Ureter (tissue), 1 donor: ENCODE results near the gene PLCD1. TPM values are rescaled to one million over a fixed set of nuclear protein-coding genes. Genes with fewer than 3 reads are reported as not detected.

ENCODE experiments used
- DNase-seq: peaks from one replicate; pipeline ENCODE4 v3.0.0-alpha.2; 2020; ENCODE audit warnings: low spot score
- total RNA-seq: library from RNA; stranded (reverse); gene quantifications from one replicate; pipeline ENCODE4 v1.2.4, GENCODE V29; 2023
- donor health status: DM: yes; HTN: yes; CAD: no.

PLCD1 gene
- total RNA-seq, 1 donor from 2014 or later = 93.5 TPM

GRCh38 chr3:37964146-37964545 is 65.3 kb downstream of the PLCD1 start:
- DNase-seq = no peak

DNA sequence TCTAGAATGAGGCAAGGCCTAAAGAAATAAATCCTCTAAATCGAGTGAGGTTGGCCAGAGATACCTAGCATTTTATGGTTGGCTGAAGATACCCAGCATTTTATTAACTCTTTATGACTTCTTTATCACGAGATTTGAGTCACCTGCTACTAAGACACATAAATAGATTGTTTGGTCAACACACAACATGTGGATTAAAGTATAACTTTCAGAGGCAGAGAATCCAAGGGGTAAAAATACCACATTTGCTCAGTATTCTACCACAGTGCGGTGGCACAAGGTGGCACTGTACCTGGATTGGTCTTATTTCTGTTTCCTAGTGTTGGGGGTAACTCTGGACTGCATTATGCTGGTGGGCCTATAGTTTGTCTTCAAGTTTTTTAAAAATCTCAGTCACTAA is 65.8 kb downstream of the PLCD1 start:
- DNase-seq = no peak

DNA sequence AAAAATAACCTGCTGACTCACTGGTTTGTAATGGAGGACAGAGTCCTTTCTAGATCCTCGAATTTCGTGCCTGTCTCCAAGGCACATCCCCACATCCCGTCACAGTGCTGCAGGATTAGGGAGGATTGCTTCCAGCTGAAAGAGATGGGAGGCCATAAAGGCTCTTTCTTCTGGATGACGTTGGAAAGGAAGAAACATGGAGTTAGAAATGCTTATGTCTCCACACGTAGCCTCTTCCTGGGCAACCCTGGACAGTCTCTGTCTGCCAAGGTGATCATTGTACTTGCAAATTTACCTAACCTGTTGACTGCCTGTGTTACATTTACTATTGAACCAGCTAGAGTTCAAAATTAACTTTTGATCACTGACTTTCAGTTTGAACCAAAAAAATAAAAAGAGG is 66.4 kb downstream of the PLCD1 start:
- no peak for DNase-seq

GRCh38 chr3:37961622-37962431 is 67.6 kb downstream of the PLCD1 start:
- no peak for DNase-seq

- no peak for DNase-seq
These were observed 71.9 kb downstream of the PLCD1 start for GRCh38 chr3:37957539-37957936.

Other genes with a start within 250 kb of the PLCD1 start
- 68.4 TPM for gene CTDSPL, start 167.8 kb downstream of the PLCD1 start, total RNA-seq
- gene VILL, start 38.9 kb downstream of the PLCD1 start, total RNA-seq = 46.4 TPM
- gene DLEC1, start 9.6 kb upstream of the PLCD1 start, total RNA-seq = 5.6 TPM
- 135 TPM for gene ACAA1, start 107.5 kb upstream of the PLCD1 start, total RNA-seq
- 44.6 TPM for gene MYD88, start 109.0 kb upstream of the PLCD1 start, total RNA-seq
- 51.3 TPM for gene OXSR1, start 135.9 kb upstream of the PLCD1 start, total RNA-seq
- 0.68 TPM for gene SLC22A13, start 236.2 kb upstream of the PLCD1 start, total RNA-seq